SK-N-SH treated with all-trans-retinoic acid at 6 μM for 48 hours (cell line): ENCODE results near the gene MORC3.

Experiments
- CSDC2 ChIP-seq: fragments of 250-450 bp; sonication (Bioruptor Pico); IDR thresholded peaks from 2 replicates; pipeline ENCODE4 v1.5.0; 2020; ENCODE audit warnings: mild to moderate bottlenecking, moderate library complexity
- TOX ChIP-seq: fragments of 250-450 bp; sonication (Bioruptor Pico); IDR thresholded peaks from 2 replicates; pipeline ENCODE4 v1.8.0; 2021; ENCODE audit warnings: mild to moderate bottlenecking, moderate library complexity, borderline replicate concordance

DNA sequence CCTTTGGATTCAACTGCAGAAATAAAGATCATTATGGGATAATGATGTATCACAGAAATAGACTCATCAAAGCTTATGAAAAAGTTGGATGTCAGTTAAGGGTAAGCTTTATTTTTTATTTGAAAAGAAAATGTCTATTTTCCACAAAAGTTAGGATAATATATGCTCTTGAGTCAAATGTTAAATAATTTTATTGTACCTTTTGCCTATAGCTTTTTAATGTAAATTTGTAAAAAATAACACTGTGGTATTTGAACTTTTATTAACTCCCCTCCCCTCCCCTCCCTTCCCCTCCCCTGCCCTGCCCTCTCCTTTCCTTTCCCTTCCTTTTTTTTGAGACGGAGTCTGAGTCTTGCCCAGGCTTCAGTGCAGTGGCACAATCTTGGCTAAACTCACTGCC lies 24.9 kb downstream of the MORC3 start:
- TF ChIP-seq TOX (CRISPR knock-in tag) = no peak
- no peak for TF ChIP-seq CSDC2 (CRISPR knock-in tag)
